ENCODE data around the gene CHST13. TPM values are rescaled to one million over a fixed set of nuclear protein-coding genes. Genes with fewer than 3 reads are reported as not detected.

The CHST13 gene
- total RNA-seq, 4 donors from 2014 or later: 0.19 to 0.69 (median 0.37) TPM

- Histone ChIP-seq H3K9me3 (no peaks in the 10 kb centered on the region), H3K4me3 (no peak overlapping the region), H3K36me3 (no peaks in the 10 kb centered on the region), H3K27me3 (peaks cover 0 to 19% (median 0%) of the 10 kb centered on the region in 4 donors), H3K4me1 (no peaks in the 10 kb centered on the region), H3K27ac (replicated peaks in 1 of 4) (no peak overlapping the region)
- WGBS: 97% methylated on average over 3 of the region's 6 CpGs
- intact Hi-C loops (cut with DNase I): no loop called here
- no peak for DNase-seq (ENCODE audit: extremely low spot score)
- TF ChIP-seq, protein P1, sequence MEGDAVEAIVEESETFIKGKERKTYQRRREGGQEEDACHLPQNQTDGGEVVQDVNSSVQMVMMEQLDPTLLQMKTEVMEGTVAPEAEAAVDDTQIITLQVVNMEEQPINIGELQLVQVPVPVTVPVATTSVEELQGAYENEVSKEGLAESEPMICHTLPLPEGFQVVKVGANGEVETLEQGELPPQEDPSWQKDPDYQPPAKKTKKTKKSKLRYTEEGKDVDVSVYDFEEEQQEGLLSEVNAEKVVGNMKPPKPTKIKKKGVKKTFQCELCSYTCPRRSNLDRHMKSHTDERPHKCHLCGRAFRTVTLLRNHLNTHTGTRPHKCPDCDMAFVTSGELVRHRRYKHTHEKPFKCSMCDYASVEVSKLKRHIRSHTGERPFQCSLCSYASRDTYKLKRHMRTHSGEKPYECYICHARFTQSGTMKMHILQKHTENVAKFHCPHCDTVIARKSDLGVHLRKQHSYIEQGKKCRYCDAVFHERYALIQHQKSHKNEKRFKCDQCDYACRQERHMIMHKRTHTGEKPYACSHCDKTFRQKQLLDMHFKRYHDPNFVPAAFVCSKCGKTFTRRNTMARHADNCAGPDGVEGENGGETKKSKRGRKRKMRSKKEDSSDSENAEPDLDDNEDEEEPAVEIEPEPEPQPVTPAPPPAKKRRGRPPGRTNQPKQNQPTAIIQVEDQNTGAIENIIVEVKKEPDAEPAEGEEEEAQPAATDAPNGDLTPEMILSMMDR (IDR thresholded peaks at IDR 0.05): no peak
- TF ChIP-seq POLR2A (IDR thresholded peaks at IDR 0.05; ENCODE audit: low read depth) (no peak), POLR2AphosphoS5 (IDR thresholded peaks at IDR 0.05) (no peak), EP300 (IDR thresholded peaks at IDR 0.05) (no peak)
These were observed 7.6 kb upstream of the CHST13 start for GRCh38 chr3:126516152-126516935.

DNA sequence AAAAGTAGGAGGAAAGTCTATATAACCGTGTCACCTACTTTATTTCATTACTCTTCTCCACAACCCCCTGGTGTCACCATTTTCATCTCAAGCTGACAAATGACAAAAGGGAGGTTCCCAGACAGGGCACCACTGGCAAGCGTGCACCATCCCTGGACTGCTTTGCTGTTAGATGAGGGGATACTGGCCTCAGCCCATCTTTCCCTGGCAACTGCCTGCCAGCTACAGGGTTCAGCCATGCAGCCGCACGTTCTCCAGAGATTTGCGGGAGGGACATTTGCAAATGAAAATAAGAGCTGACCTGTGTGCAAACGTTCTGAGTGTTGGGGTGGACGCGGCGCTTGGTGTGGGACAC is 7.0 kb upstream of the CHST13 start:
- Histone ChIP-seq H3K27me3 (peaks cover 0 to 19% (median 0%) of the 10 kb centered on the region in 4 donors), H3K27ac (replicated peaks in 1 of 4) (no peak overlapping the region), H3K4me3 (no peak overlapping the region), H3K4me1 (no peaks in the 10 kb centered on the region), H3K36me3 (no peaks in the 10 kb centered on the region), H3K9me3 (no peaks in the 10 kb centered on the region)
- DNase-seq (ENCODE audit: extremely low spot score): no peak
- 95% methylated on average over 9 of the region's 9 CpGs for WGBS
- TF ChIP-seq EP300 (IDR thresholded peaks at IDR 0.05): no peak
- TF ChIP-seq POLR2A (IDR thresholded peaks at IDR 0.05; ENCODE audit: low read depth): no peak
- TF ChIP-seq, protein P1 (IDR thresholded peaks at IDR 0.05): no peak
- no peak for TF ChIP-seq POLR2AphosphoS5 (IDR thresholded peaks at IDR 0.05)
- intact Hi-C loops (cut with DNase I): no loop called here

GRCh38 chr3:126517291-126517951 is 6.5 kb upstream of the CHST13 start, which contains the start of gene UROC1:
Gene UROC1 (minus strand): TSS chr3:126517773. CDS start chr3:126517719, 54 bp downstream.
- Histone ChIP-seq H3K27me3 (peaks cover 0 to 19% (median 0%) of the 10 kb centered on the region in 4 donors), H3K4me1 (peaks cover 0 to 3% (median 1%) of the 10 kb centered on the region in 4 donors), H3K36me3 (no peaks in the 10 kb centered on the region), H3K9me3 (no peaks in the 10 kb centered on the region), H3K4me3 (no peak within 1 kb of the TSS), H3K27ac (replicated peaks in 1 of 4) (no peak within 1 kb of the TSS)
- 95% methylated on average over 3 of the region's 16 CpGs for WGBS
- no peak for DNase-seq (ENCODE audit: extremely low spot score)
- intact Hi-C loops (cut with DNase I): no loop called here
- TF ChIP-seq POLR2AphosphoS5 (IDR thresholded peaks at IDR 0.05) (no peak), POLR2A (IDR thresholded peaks at IDR 0.05; ENCODE audit: low read depth) (no peak), EP300 (IDR thresholded peaks at IDR 0.05) (no peak)
- TF ChIP-seq, protein P1 (IDR thresholded peaks at IDR 0.05): no peak

GRCh38 chr3:126517986-126518778 is 5.8 kb upstream of the CHST13 start:
- H3K27me3 ChIP-seq: peaks cover 0 to 23% (median 1%) of the 10 kb centered on the region in 4 donors
- no peak overlapping the region for H3K27ac ChIP-seq (replicated peaks in 1 of 4)
- intact Hi-C loops (cut with DNase I): no loop called here
- peaks cover 0 to 6% (median 2%) of the 10 kb centered on the region in 4 donors for H3K4me1 ChIP-seq
- no peaks in the 10 kb centered on the region for H3K9me3 ChIP-seq
- no peak overlapping the region for H3K4me3 ChIP-seq
- no peaks in the 10 kb centered on the region for H3K36me3 ChIP-seq
- DNase-seq (ENCODE audit: extremely low spot score): no peak
- TF ChIP-seq POLR2AphosphoS5 (IDR thresholded peaks at IDR 0.05): no peak
- no peak for TF ChIP-seq POLR2A (IDR thresholded peaks at IDR 0.05; ENCODE audit: low read depth)
- WGBS: 79% methylated on average over 9 of the region's 15 CpGs
